AG04450 (cell line): ENCODE data around the gene GRM4. TPM values are rescaled to one million over a fixed set of nuclear protein-coding genes. Genes with fewer than 3 reads are reported as not detected.

Experiments
- CTCF ChIA-PET: fragments of 300-600, 350-600 bp; formaldehyde crosslinking; extraction: SDS; loops from one replicate; lab custom pipeline; 2022; ENCODE audit warnings: antibody characterized with exemption, inconsistent platforms; lab: Charles Lee
- POLR2A ChIA-PET: fragments of 350-600 bp; formaldehyde crosslinking; extraction: SDS; loops from one replicate; lab custom pipeline; 2021; ENCODE audit warnings: antibody characterized with exemption, inconsistent platforms; lab: Yijun Ruan, JAX
- DNase-seq: peaks from one replicate; pipeline ENCODE4 v3.0.0-alpha.2; 2011; ENCODE audit warnings: low read depth, low spot score
- H3K27ac ChIP-seq: one replicate; pipeline ENCODE4 v1.5.1; 2012; ENCODE audit warnings: low read depth, low read length, control low read depth
- H3K27me3 ChIP-seq: one replicate; pipeline ENCODE4 v1.6.0; 2012; ENCODE audit warnings: low read length; ENCODE audit not compliant: control insufficient read depth, insufficient read depth
- H3K4me3 ChIP-seq: 2 replicates; pipeline ENCODE4 v1.5.1; 2011; ENCODE audit warnings: mild to moderate bottlenecking, low read depth, low read length, control low read depth
- H3K9me3 ChIP-seq: 2 replicates; pipeline ENCODE4 v1.5.1; 2012; ENCODE audit warnings: low read length; ENCODE audit not compliant: control insufficient read depth, insufficient read depth
- CTCF ChIP-seq: IDR thresholded peaks from 2 replicates; pipeline ENCODE4 v1.5.1; 2011; ENCODE audit warnings: low read depth, low read length, control low read depth, inconsistent platforms
- polyA plus RNA-seq: library from polyadenylated mRNA; depleted of rRNA; stranded (reverse); fragments of >200 nt; gene quantifications from 2 replicates; pipeline ENCODE4 v1.2.3, GENCODE V29; 2011

GRM4 gene
- polyA plus RNA-seq, 1 experiment, result not detected

GRCh38 chr6:34004706-34005105, 141.2 kb downstream of the GRM4 start:
- no peak for TF ChIP-seq CTCF
- Histone ChIP-seq H3K27me3 (peaks cover 25% of the 10 kb centered on the region), H3K27ac (no peak overlapping the region), H3K4me3 (no peak overlapping the region), H3K9me3 (no peaks in the 10 kb centered on the region; the same call in none of the 2 replicates)
- DNase-seq, result no peak
- ChIA-PET CTCF (no interaction called here), POLR2A (no interaction called here)

- Histone ChIP-seq H3K27me3 (peaks cover 25% of the 10 kb centered on the region), H3K27ac (no peak overlapping the region), H3K9me3 (no peaks in the 10 kb centered on the region; the same call in none of the 2 replicates), H3K4me3 (no peak overlapping the region)
- POLR2A ChIA-PET, result no interaction called here
- no peak for TF ChIP-seq CTCF
- CTCF ChIA-PET, result no interaction called here
- DNase-seq, result no peak
These were observed 141.9 kb downstream of the GRM4 start for GRCh38 chr6:34003962-34004361.

- Histone ChIP-seq H3K27ac (no peak overlapping the region), H3K4me3 (no peak overlapping the region), H3K9me3 (no peaks in the 10 kb centered on the region; the same call in none of the 2 replicates), H3K27me3 (peaks cover 27% of the 10 kb centered on the region)
- ChIA-PET POLR2A (no interaction called here), CTCF (no interaction called here)
- no peak for DNase-seq
- TF ChIP-seq CTCF, result no peak
These were observed 143.9 kb downstream of the GRM4 start for GRCh38 chr6:34001706-34002621.

- ChIA-PET POLR2A (no interaction called here), CTCF (no interaction called here)
- Histone ChIP-seq H3K4me3 (no peak overlapping the region), H3K9me3 (no peaks in the 10 kb centered on the region; the same call in none of the 2 replicates), H3K27me3 (peaks cover 27% of the 10 kb centered on the region), H3K27ac (no peak overlapping the region)
- no peak for DNase-seq
- no peak for TF ChIP-seq CTCF
These were observed 145.6 kb downstream of the GRM4 start for GRCh38 chr6:34000281-34000680.

- peaks cover 33% of the 10 kb centered on the region for H3K27me3 ChIP-seq
- H3K27ac ChIP-seq, result no peak overlapping the region
- H3K9me3 ChIP-seq, result no peaks in the 10 kb centered on the region; the same call in none of the 2 replicates
- no peak for DNase-seq
- POLR2A ChIA-PET, result no interaction called here
- no peak for TF ChIP-seq CTCF
- H3K4me3 ChIP-seq, result no peak overlapping the region
- CTCF ChIA-PET, result no interaction called here
These were observed 146.3 kb downstream of the GRM4 start for GRCh38 chr6:33999567-33999966.
